Endodermal cell (in vitro differentiated cells): Measurements from ENCODE around the gene LLCFC1. TPM values are rescaled to one million over a fixed set of nuclear protein-coding genes. Genes with fewer than 3 reads are reported as not detected.

Experiments used
- DNase-seq: peaks from one replicate; pipeline ENCODE4 v3.0.0-alpha.2; 2017
- H3K27ac ChIP-seq: 2 replicates; pipeline ENCODE4 v1.5.1; 2013; ENCODE audit warnings: mild to moderate bottlenecking, low read depth, low read length, moderate library complexity
- H3K27me3 ChIP-seq: 2 replicates; pipeline ENCODE4 v1.6.1; 2013; ENCODE audit warnings: mild to moderate bottlenecking, low read length, moderate library complexity; ENCODE audit not compliant: insufficient read depth, control insufficient read depth, poor library complexity, severe bottlenecking
- H3K36me3 ChIP-seq: 2 replicates; pipeline ENCODE4 v1.7.0; 2013; ENCODE audit warnings: mild to moderate bottlenecking, low read length, moderate library complexity; ENCODE audit not compliant: control insufficient read depth, insufficient read depth
- H3K4me1 ChIP-seq: one replicate; pipeline ENCODE4 v1.7.0; 2013; ENCODE audit warnings: low read length; ENCODE audit not compliant: control insufficient read depth, insufficient read depth
- H3K4me3 ChIP-seq: 2 replicates; pipeline ENCODE4 v1.5.1; 2013; ENCODE audit warnings: mild to moderate bottlenecking, low read length, moderate library complexity
- H3K9ac ChIP-seq: 2 replicates; pipeline ENCODE4 v1.6.1; 2013; ENCODE audit warnings: mild to moderate bottlenecking, low read length, moderate library complexity; ENCODE audit not compliant: poor library complexity, severe bottlenecking; ENCODE audit errors: extremely low read depth
- H3K9me3 ChIP-seq: 2 replicates; pipeline ENCODE4 v1.6.1; 2013; ENCODE audit warnings: mild to moderate bottlenecking, low read length, moderate library complexity; ENCODE audit not compliant: control insufficient read depth
- H3K27ac Mint-ChIP-seq: 2 replicates; pipeline ENCODE4 v1.8.0; 2020; ENCODE audit warnings: mixed read lengths
- H3K27me3 Mint-ChIP-seq: 2 replicates; pipeline ENCODE4 v1.8.0; 2021; ENCODE audit warnings: mild to moderate bottlenecking, mixed read lengths; ENCODE audit not compliant: insufficient read depth
- H3K36me3 Mint-ChIP-seq: 2 replicates; pipeline ENCODE4 v1.8.0; 2020; ENCODE audit warnings: low read depth, mixed read lengths
- H3K4me1 Mint-ChIP-seq: 2 replicates; pipeline ENCODE4 v1.8.0; 2020; ENCODE audit warnings: mixed read lengths
- H3K4me3 Mint-ChIP-seq: 2 replicates; pipeline ENCODE4 v1.8.0; 2020; ENCODE audit warnings: mild to moderate bottlenecking, moderate library complexity, mixed read lengths
- H3K9me3 Mint-ChIP-seq: 2 replicates; pipeline ENCODE4 v1.8.0; 2020; ENCODE audit warnings: mild to moderate bottlenecking, mixed read lengths
- CTCF ChIP-seq: fragments of 200-600 bp; sonication (generic); conservative IDR thresholded peaks from 2 replicates; pipeline ENCODE4 v1.5.0; 2021; ENCODE audit warnings: antibody characterized with exemption, mild to moderate bottlenecking
- WGBS, 2 experiments: methylation state at CpG; one replicate each; pipeline versions ENCODE4 v1.1.5 to v1.1.7; 2013; ENCODE audit warnings: missing lambda C conversion rate in 2 of 2, mixed read lengths in 1 of 2; ENCODE audit not compliant: insufficient coverage in 1 of 2, insufficient read length in 1 of 2; 5-methylcytosine and 5-hydroxymethylcytosine counted together
- total RNA-seq, 2 donors: library from RNA; stranded (reverse); fragmentation: NEBNext Ultra II Directional in 1 of 2; extraction: Animal tissue kit (Norgen Biotek cat#: 25700) in 1 of 2; gene quantifications; 2 replicates in 1 of 2; 3 replicates in 1 of 2; pipeline ENCODE4 v1.2.1, GENCODE V29; 2021

The LLCFC1 gene
- total RNA-seq, 2 donors from 2014 or later: not detected

- WGBS, 2 experiments: 100% methylated on average over 1 of the region's 1 CpG; no CpG with 5 or more reads in 1 of the 2 experiments
- Histone ChIP-seq H3K9me3 (peaks cover 6% of the 10 kb centered on the region), H3K27me3 (no peaks in the 10 kb centered on the region), H3K36me3 (no peaks in the 10 kb centered on the region), H3K9ac (no peak overlapping the region), H3K4me3 (no peak overlapping the region), H3K4me1 (no peaks in the 10 kb centered on the region), H3K27ac (no peak overlapping the region)
- peaks cover 11% of the 10 kb centered on the region for H3K27me3 Mint-ChIP-seq
- TF ChIP-seq CTCF: no peak
- H3K36me3 Mint-ChIP-seq: no peaks in the 10 kb centered on the region
- no peak overlapping the region for H3K4me3 Mint-ChIP-seq
- no peak for DNase-seq
- H3K27ac Mint-ChIP-seq: no peak overlapping the region
- no peaks in the 10 kb centered on the region for H3K4me1 Mint-ChIP-seq
- peaks cover 5% of the 10 kb centered on the region for H3K9me3 Mint-ChIP-seq
Measured at GRCh38 chr7:142984297-142984696, 45.0 kb downstream of the LLCFC1 start.

Other genes starting within 250 kb of the LLCFC1 start
- 1 to 10 TPM; 4.4 to 8.8 TPM for gene PRSS1, start 190.0 kb upstream of the LLCFC1 start, total RNA-seq
- gene PRSS2, start 168.5 kb upstream of the LLCFC1 start, total RNA-seq: 1 to 10 TPM; 4.8 to 9.9 TPM
- gene EPHB6, start 84.4 kb upstream of the LLCFC1 start, total RNA-seq: 10 to 100 TPM; 33.2 to 36.9 TPM
- gene TRPV6, start 53.7 kb upstream of the LLCFC1 start, total RNA-seq: 1 to 10 TPM; 2.7 to 4.1 TPM
- gene TRPV5, start 5.7 kb upstream of the LLCFC1 start, total RNA-seq: under 1 TPM; 0.15 to 0.22 TPM
- gene KEL, start 22.9 kb downstream of the LLCFC1 start, total RNA-seq: 10 to 100 TPM; 79.4 to 86.0 TPM
- gene OR9A2, start 87.6 kb downstream of the LLCFC1 start, total RNA-seq: not detected
- not detected for gene OR6V1, start 112.9 kb downstream of the LLCFC1 start, total RNA-seq
- not detected for gene PIP, start 192.6 kb downstream of the LLCFC1 start, total RNA-seq
- gene TAS2R39, start 243.9 kb downstream of the LLCFC1 start, total RNA-seq: not detected